Cardiac muscle cell (in vitro differentiated cells and primary cell): ENCODE results near the gene LYST. TPM values are rescaled to one million over a fixed set of nuclear protein-coding genes. Genes with fewer than 3 reads are reported as not detected.

ENCODE experiments used
- DNase-seq, 2 donors: peaks; one replicate each; pipeline versions ENCODE4 v3.0.0 to v3.0.0-alpha.2; 2010 to 2017; ENCODE audit warnings: low read depth in 1 of 2, low spot score in 1 of 2
- H3K27ac ChIP-seq: fragments of 200-600 bp; sonication (generic); 2 replicates; pipeline ENCODE4 v1.5.1; 2016
- H3K27me3 ChIP-seq: fragments of 200-600 bp; sonication (generic); 2 replicates; pipeline ENCODE4 v1.6.0; 2016; ENCODE audit warnings: control low read depth
- H3K36me3 ChIP-seq: fragments of 200-600 bp; sonication (generic); 2 replicates; pipeline ENCODE4 v1.5.1; 2016; ENCODE audit warnings: control low read depth
- H3K4me1 ChIP-seq: fragments of 200-600 bp; sonication (generic); 2 replicates; pipeline ENCODE4 v1.8.1; 2017; ENCODE audit warnings: low read depth, mild to moderate bottlenecking, mixed run types
- H3K4me3 ChIP-seq: fragments of 200-600 bp; sonication (generic); 2 replicates; pipeline ENCODE4 v1.5.1; 2016; ENCODE audit warnings: mild to moderate bottlenecking
- H3K9me3 ChIP-seq: fragments of 200-600 bp; sonication (generic); 2 replicates; pipeline ENCODE4 v1.5.1; 2017; ENCODE audit warnings: low read depth, mild to moderate bottlenecking, control low read depth
- CTCF ChIP-seq: IDR thresholded peaks from 2 replicates; pipeline ENCODE4 v1.5.1; 2012; ENCODE audit warnings: low read depth, mild to moderate bottlenecking, low read length
- polyA plus RNA-seq: library from polyadenylated mRNA; unstranded; fragments of >200 nt; fragmentation: Nextera tagmentation; extraction: Ambion mirVana; gene quantifications from 2 replicates; pipeline ENCODE4 v1.2.1, GENCODE V29; 2016
- total RNA-seq: library from RNA; depleted of rRNA; stranded (reverse); fragments of >200 nt; gene quantifications from 2 replicates; pipeline ENCODE4 v1.2.3, GENCODE V29; 2016

LYST gene
- total and polyA plus RNA-seq, 2 experiments from 2014 or later = 4.5 to 5.2 TPM

DNA sequence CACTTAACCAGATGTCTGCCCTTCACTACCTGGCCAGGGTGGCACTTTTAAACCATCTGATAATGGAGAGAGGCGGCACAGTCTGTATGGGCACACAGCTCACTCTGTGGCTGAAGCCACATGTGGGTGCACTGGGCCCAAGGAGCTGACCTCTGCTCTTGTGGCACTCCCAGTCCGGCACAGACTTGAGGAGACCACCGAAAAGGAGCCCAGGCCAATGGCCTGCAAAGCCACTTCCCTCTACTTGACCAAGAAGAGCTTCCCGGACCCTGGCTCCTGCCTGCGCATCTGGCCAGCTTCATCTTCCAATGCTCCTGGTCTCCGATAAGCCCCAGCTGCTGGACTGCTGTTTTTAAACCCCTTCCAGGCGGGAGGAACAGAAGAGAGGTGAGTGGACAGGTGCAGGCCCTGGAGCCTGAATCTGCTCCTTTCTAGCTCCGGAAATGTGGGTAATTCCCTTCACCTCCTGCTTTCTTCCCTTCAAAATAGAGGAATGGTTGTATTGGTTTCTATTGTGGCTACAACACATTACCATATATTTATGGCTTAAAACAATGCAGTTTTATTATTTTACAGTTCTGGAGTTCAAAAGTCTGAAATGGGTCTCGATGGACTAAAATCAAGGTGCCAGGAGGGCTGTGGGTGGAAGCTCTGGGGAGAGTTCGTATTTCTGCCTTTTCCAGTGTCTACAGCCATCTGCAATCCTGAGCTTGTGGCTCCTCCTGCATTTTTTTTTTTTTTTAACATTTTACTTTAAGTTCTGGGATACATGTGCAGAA lies 228.8 kb downstream of the LYST start:
- H3K36me3 ChIP-seq = no peaks in the 10 kb centered on the region
- H3K4me1 ChIP-seq = no peaks in the 10 kb centered on the region
- no peaks in the 10 kb centered on the region for H3K27me3 ChIP-seq
- H3K4me3 ChIP-seq = no peak overlapping the region
- TF ChIP-seq CTCF = no peak
- DNase-seq = no peak
- no peak overlapping the region for H3K27ac ChIP-seq
- no peaks in the 10 kb centered on the region for H3K9me3 ChIP-seq

DNA sequence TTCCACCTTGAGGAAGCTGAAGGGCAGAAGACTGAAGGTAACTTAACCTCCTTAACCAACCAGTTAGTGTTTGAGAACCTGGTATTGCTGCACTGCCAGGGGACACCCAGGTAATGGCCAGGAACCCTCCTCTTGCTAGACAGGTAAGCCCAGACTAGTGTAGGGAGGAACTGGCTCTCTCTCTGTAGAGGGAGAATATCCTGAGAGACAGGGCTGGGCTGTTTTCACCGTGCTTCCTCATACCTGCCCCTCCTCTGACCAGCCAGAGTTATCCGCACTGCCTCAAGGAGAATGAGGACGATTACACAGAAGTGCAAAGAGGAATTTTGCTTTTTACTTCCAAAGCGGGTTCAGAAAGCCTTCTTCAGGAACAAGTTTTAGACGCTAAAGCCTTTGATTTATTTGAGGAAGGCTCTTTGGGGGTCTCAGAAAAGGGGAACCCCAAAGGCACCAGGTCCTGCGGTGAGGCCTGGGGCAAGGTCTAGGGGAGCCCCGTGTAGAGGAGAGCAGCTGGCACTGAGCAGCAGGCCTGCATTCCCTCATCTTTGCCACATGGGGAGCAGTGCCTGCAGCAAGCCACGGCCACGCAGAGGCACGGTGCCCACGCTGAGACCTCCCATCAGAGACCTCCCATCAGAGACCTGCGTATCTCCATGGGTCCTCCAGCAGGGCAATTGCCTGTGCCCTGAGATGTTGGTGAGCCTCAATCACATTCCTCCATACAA lies 230.6 kb downstream of the LYST start:
- Histone ChIP-seq H3K4me1 (no peaks in the 10 kb centered on the region), H3K27me3 (no peaks in the 10 kb centered on the region), H3K4me3 (no peak overlapping the region), H3K27ac (no peak overlapping the region), H3K36me3 (no peaks in the 10 kb centered on the region), H3K9me3 (no peaks in the 10 kb centered on the region)
- peak; percentile 3 for TF ChIP-seq CTCF
- DNase-seq = no peak

DNA sequence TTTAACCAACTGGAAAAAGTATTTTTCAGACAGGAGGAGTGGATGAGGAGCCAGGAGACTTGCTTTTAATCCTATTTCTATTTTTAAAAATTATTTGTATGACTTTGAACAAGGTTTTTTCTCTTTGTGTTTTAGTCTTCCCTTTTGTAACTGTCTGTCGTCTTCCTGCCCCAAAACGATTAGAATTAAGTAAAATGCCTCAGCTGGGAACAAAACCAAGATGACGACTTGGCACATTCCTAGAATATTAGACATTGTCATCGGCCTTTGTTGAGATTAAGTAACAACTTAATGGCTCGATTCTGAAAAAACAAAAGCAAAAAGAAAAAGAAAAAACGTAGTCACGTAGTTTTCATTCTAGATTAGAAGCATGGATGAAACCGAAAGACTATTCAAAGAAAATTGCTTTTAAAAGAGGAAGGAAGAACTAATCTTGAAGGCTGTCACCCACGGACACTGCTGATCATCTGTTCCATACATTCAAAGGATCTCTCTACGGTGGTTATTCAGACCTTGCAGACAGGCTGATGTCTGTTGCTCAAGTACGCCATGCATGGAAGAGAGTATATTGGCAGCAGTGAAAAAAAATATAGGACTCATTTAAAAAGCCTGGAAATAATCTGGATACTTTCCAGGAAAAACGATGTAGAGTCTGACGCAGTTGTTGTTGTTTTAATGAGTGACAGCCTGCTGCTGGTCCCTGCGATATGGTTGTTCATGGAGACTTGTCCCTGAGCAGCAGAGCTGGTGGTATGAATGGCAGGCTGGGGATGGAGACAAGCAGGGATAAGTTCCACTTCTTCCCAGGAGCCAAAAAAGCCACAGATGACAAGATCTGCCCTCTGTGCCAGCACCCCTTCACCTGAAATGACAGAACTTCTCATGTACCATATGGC lies 234.0 kb downstream of the LYST start:
- DNase-seq = peak in 1 of 2 donors; percentile 71
- Histone ChIP-seq H3K27me3 (no peaks in the 10 kb centered on the region), H3K27ac (no peak overlapping the region), H3K9me3 (no peaks in the 10 kb centered on the region), H3K4me3 (no peak overlapping the region), H3K4me1 (peaks cover 5% of the 10 kb centered on the region), H3K36me3 (no peaks in the 10 kb centered on the region)
- TF ChIP-seq CTCF = peak; percentile 4

- Histone ChIP-seq H3K27ac (no peak overlapping the region), H3K4me1 (peaks cover 5% of the 10 kb centered on the region), H3K4me3 (no peak overlapping the region), H3K27me3 (no peaks in the 10 kb centered on the region), H3K9me3 (no peaks in the 10 kb centered on the region), H3K36me3 (no peaks in the 10 kb centered on the region)
- TF ChIP-seq CTCF = no peak
- no peak for DNase-seq
These were observed 234.9 kb downstream of the LYST start for GRCh38 chr1:235631816-235632215.

DNA sequence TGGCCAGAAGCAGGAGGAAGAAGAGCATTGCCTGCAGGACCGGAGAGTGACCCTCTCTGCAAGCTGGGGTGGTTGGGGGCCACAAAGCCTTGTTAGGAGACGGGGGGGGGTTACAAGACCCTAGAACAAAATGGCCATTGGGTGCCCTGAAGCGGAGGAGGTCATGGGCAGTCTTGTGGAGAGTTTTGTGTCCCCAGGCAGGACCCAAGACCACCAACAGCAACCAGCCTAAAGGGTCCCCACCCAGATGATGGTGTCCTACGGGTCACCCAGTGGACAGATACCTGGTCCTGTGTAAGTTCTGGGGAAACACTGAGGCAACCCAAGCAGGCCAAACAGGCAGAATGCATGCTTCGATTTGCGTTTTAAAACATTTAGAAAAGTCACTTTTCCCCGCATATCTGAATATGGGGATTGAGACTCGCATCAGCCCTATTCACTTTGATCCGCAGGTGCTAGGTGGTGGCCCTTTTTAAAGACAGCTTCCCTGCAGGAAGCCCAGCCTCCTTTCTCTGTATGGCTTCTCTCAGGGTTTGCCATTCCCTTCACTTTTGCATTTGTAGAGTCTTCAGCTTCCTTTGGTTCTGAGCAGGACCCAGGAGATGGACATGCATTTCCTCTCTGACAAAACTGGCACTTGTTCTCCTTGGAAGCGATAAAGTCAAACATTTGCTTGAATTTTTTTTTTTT lies 238.2 kb downstream of the LYST start:
- Histone ChIP-seq H3K36me3 (no peaks in the 10 kb centered on the region), H3K9me3 (no peaks in the 10 kb centered on the region), H3K4me3 (no peak overlapping the region), H3K4me1 (peaks cover 5% of the 10 kb centered on the region), H3K27ac (no peak overlapping the region), H3K27me3 (no peaks in the 10 kb centered on the region)
- DNase-seq = no peak
- TF ChIP-seq CTCF = no peak
